ENCODE data around the gene FOXRED2.
A peak's percentile ranks its signal among the peaks of the same experiment; 100 is the strongest.

DNA sequence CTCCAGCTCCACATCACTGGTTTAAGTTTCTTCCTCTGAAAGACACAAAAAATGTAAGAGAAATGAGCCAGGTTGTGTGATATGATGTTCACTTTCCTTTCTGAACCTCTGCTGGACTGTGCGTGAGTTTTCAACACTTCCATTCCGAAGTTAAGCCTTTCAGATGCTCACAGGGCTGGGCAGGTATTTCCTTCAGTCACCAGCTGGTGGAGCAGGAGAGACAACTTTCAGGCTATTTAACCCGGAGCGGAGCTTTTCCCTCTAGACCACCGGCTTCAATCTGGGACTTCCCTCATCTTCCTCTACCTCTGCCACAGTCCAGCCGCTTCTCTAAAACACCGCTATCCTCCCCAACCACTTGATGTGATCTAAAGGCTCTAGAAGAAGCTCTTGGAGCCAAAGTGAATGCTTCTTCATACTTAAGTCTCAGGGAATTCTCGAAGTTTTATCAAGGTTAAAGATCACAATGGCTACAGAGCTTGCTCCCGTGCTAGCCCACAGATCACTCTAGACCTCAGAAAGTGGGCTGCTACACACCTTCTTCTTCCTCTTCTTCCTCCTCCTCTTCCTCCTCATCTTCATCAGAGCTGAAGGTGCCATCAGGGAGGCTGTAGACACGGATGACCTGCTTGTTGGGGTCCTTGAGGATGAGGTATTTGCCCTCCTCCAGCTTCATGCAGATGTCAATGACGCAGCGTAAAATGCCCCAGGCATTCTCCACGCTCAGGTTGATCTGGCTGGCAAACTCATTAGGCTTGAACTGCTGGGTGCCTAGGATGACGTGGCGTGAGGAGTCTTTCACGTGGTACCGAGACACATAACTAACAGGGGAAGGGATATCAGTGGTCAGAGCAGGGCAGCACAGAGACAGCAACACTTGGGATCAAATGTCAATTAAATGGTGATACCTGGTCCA is 4.4 kb upstream of the FOXRED2 start:
- no peak for TF ChIP-seq EZH2 (IDR thresholded peaks at IDR 0.05; ENCODE audit: low read length, missing control alignments)
- TF ChIP-seq, protein P1, sequence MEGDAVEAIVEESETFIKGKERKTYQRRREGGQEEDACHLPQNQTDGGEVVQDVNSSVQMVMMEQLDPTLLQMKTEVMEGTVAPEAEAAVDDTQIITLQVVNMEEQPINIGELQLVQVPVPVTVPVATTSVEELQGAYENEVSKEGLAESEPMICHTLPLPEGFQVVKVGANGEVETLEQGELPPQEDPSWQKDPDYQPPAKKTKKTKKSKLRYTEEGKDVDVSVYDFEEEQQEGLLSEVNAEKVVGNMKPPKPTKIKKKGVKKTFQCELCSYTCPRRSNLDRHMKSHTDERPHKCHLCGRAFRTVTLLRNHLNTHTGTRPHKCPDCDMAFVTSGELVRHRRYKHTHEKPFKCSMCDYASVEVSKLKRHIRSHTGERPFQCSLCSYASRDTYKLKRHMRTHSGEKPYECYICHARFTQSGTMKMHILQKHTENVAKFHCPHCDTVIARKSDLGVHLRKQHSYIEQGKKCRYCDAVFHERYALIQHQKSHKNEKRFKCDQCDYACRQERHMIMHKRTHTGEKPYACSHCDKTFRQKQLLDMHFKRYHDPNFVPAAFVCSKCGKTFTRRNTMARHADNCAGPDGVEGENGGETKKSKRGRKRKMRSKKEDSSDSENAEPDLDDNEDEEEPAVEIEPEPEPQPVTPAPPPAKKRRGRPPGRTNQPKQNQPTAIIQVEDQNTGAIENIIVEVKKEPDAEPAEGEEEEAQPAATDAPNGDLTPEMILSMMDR (conservative IDR thresholded peaks at IDR 0.05 in 1 of 2, IDR thresholded peaks at IDR 0.05 in 1 of 2; ENCODE audit: low read depth in 1 of 2, low read length in 2 of 2), result peak; percentile 59 to 75
